HEK293 (cell line): ENCODE data around the gene NUBPL.

Source experiments
- CTCF ChIA-PET: fragments of 350-600 bp; formaldehyde crosslinking; extraction: SDS; loops from one replicate; lab custom pipeline; 2021; ENCODE audit warnings: antibody characterized with exemption; lab: Yijun Ruan, JAX
- POLR2A ChIA-PET: fragments of 300-600 bp; formaldehyde crosslinking; extraction: SDS; loops from one replicate; lab custom pipeline; 2020; ENCODE audit warnings: antibody characterized with exemption, inconsistent platforms; lab: Yijun Ruan, JAX
- H3K27ac ChIP-seq: fragments of 200-500 bp; sonication (Bioruptor generic); 2 replicates; pipeline ENCODE4 v1.5.1; 2014; ENCODE audit warnings: low read depth, low read length, control low read depth, inconsistent platforms; ENCODE audit errors: extremely low read depth
- H3K36me3 ChIP-seq, 2 experiments: fragments of 200-500 bp in 1 of 2; sonication (Bioruptor generic) in 1 of 2; 1 replicate in 1 of 2; 2 replicates in 1 of 2; pipeline ENCODE4 v1.5.1; 2014 to 2017; ENCODE audit warnings: inconsistent platforms in 2 of 2, low read length in 2 of 2; ENCODE audit not compliant: control insufficient read depth in 2 of 2, insufficient read depth in 1 of 2
- H3K4me1 ChIP-seq: fragments of 200-500 bp; sonication (Bioruptor generic); 2 replicates; pipeline ENCODE4 v1.5.1; 2014; ENCODE audit warnings: mild to moderate bottlenecking, low read length, inconsistent platforms; ENCODE audit not compliant: control insufficient read depth, insufficient read depth
- H3K4me3 ChIP-seq: 2 replicates; pipeline ENCODE4 v1.5.1; 2011; ENCODE audit warnings: low read depth, mild to moderate bottlenecking, control low read depth, low read length, moderate library complexity
- H3K9me3 ChIP-seq: fragments of 200-500 bp; sonication (Bioruptor generic); 2 replicates; pipeline ENCODE4 v1.5.1; 2014; ENCODE audit warnings: low read depth, low read length, inconsistent platforms; ENCODE audit not compliant: control insufficient read depth, insufficient read depth
- GLI2 ChIP-seq: fragments of 450-650 bp; formaldehyde crosslinking; IDR thresholded peaks from 2 replicates; pipeline ENCODE4; 2017; ENCODE audit warnings: missing biosample characterization, missing genetic modification characterization, low read depth, borderline replicate concordance
- SALL2 ChIP-seq: fragments of 450-650 bp; formaldehyde crosslinking; IDR thresholded peaks from 2 replicates; pipeline ENCODE4 v1.5.0; 2017; ENCODE audit warnings: missing biosample characterization, mild to moderate bottlenecking, missing genetic modification characterization, borderline replicate concordance
- ZBTB20 ChIP-seq: fragments of 450-650 bp; formaldehyde crosslinking; IDR thresholded peaks from 2 replicates; pipeline ENCODE4 v1.5.1; 2016; ENCODE audit warnings: missing biosample characterization, missing genetic modification characterization
- ZNF140 ChIP-seq: fragments of 450-650 bp; formaldehyde crosslinking; IDR thresholded peaks from 2 replicates; pipeline ENCODE4 v1.5.1; 2016; ENCODE audit warnings: missing biosample characterization, missing genetic modification characterization
- ZNF174 ChIP-seq: fragments of 450-650 bp; formaldehyde crosslinking; IDR thresholded peaks from 2 replicates; pipeline ENCODE4 v1.5.0; 2017; ENCODE audit warnings: missing biosample characterization, mild to moderate bottlenecking, missing genetic modification characterization
- ZNF324 ChIP-seq: fragments of 450-650 bp; formaldehyde crosslinking; IDR thresholded peaks from 2 replicates; pipeline ENCODE4 v1.5.1; 2016; ENCODE audit warnings: missing biosample characterization, missing genetic modification characterization
- ZNF423 ChIP-seq: fragments of 450-650 bp; formaldehyde crosslinking; IDR thresholded peaks from 2 replicates; pipeline ENCODE4 v1.5.1; 2016; ENCODE audit warnings: missing biosample characterization, missing genetic modification characterization
- ZNF433 ChIP-seq: fragments of 450-650 bp; formaldehyde crosslinking; IDR thresholded peaks from 2 replicates; pipeline ENCODE4 v1.5.1; 2016; ENCODE audit warnings: missing biosample characterization, missing genetic modification characterization, low read depth
- ZNF473 ChIP-seq: fragments of 450-650 bp; formaldehyde crosslinking; IDR thresholded peaks from 2 replicates; pipeline ENCODE4 v1.5.1; 2017; ENCODE audit warnings: missing biosample characterization, missing genetic modification characterization
- ZNF560 ChIP-seq: fragments of 450-650 bp; formaldehyde crosslinking; IDR thresholded peaks from 2 replicates; pipeline ENCODE4 v1.5.1; 2017; ENCODE audit warnings: missing biosample characterization, missing genetic modification characterization, borderline replicate concordance
- ZNF621 ChIP-seq: fragments of 450-650 bp; formaldehyde crosslinking; IDR thresholded peaks from 2 replicates; pipeline ENCODE4 v1.5.1; 2017; ENCODE audit warnings: missing biosample characterization, missing genetic modification characterization
- ZNF654 ChIP-seq: fragments of 450-650 bp; formaldehyde crosslinking; IDR thresholded peaks from 2 replicates; pipeline ENCODE4 v1.5.1; 2016; ENCODE audit warnings: low read depth, missing biosample characterization, missing genetic modification characterization
- ZNF747 ChIP-seq: fragments of 450-650 bp; formaldehyde crosslinking; IDR thresholded peaks from 2 replicates; pipeline ENCODE4 v1.5.1; 2016; ENCODE audit warnings: missing biosample characterization, missing genetic modification characterization
- TF ChIP-seq, protein P1 (sequence below): fragments of 450-650 bp; formaldehyde crosslinking; conservative IDR thresholded peaks from 2 replicates; pipeline ENCODE4 v1.5.1; 2016; ENCODE audit warnings: low read depth, missing biosample characterization, missing genetic modification characterization
- TF ChIP-seq, protein P2 (sequence below): fragments of 450-650 bp; formaldehyde crosslinking; IDR thresholded peaks from 2 replicates; pipeline ENCODE4 v1.5.1; 2016; ENCODE audit warnings: missing biosample characterization, missing genetic modification characterization
- TF ChIP-seq, protein P3 (sequence below): fragments of 450-650 bp; formaldehyde crosslinking; IDR thresholded peaks from 2 replicates; pipeline ENCODE4 v1.5.1; 2016; ENCODE audit warnings: missing biosample characterization, missing genetic modification characterization
- TF ChIP-seq, protein P4 (sequence below): fragments of 450-650 bp; formaldehyde crosslinking; IDR thresholded peaks from 2 replicates; pipeline ENCODE4; 2016; ENCODE audit warnings: missing biosample characterization, missing genetic modification characterization
- TF ChIP-seq, protein P5 (sequence below): fragments of 450-650 bp; formaldehyde crosslinking; IDR thresholded peaks from 2 replicates; pipeline ENCODE4 v1.5.1; 2017; ENCODE audit warnings: missing biosample characterization, missing genetic modification characterization
- TF ChIP-seq, protein P6 (sequence below): fragments of 450-650 bp; formaldehyde crosslinking; IDR thresholded peaks from 2 replicates; pipeline ENCODE4 v1.5.1; 2016; ENCODE audit warnings: missing biosample characterization, missing genetic modification characterization, low read depth

NUBPL gene

DNA sequence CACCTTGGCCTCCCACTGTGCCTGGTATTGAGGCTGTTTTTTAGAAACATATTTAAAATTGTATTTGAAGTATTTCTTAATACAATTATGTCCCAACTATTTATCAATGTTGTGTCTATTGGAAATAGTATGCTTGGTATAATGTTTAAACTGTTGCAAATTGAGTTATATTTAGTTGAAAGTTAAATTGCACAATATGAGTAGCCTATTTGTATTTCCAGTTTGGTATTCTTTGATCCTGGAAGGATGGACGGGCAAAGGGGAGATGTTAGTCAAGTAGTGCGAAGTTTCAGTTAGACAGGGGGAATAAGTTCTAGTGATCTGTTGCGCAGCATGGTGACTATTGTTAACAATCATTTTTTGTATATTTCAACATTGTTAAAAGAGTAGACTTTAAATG, 111.5 kb downstream of the NUBPL start:
- ChIA-PET POLR2A (no interaction called here), CTCF (no interaction called here)
- H3K27ac ChIP-seq: no peak overlapping the region
- TF ChIP-seq, protein P1, sequence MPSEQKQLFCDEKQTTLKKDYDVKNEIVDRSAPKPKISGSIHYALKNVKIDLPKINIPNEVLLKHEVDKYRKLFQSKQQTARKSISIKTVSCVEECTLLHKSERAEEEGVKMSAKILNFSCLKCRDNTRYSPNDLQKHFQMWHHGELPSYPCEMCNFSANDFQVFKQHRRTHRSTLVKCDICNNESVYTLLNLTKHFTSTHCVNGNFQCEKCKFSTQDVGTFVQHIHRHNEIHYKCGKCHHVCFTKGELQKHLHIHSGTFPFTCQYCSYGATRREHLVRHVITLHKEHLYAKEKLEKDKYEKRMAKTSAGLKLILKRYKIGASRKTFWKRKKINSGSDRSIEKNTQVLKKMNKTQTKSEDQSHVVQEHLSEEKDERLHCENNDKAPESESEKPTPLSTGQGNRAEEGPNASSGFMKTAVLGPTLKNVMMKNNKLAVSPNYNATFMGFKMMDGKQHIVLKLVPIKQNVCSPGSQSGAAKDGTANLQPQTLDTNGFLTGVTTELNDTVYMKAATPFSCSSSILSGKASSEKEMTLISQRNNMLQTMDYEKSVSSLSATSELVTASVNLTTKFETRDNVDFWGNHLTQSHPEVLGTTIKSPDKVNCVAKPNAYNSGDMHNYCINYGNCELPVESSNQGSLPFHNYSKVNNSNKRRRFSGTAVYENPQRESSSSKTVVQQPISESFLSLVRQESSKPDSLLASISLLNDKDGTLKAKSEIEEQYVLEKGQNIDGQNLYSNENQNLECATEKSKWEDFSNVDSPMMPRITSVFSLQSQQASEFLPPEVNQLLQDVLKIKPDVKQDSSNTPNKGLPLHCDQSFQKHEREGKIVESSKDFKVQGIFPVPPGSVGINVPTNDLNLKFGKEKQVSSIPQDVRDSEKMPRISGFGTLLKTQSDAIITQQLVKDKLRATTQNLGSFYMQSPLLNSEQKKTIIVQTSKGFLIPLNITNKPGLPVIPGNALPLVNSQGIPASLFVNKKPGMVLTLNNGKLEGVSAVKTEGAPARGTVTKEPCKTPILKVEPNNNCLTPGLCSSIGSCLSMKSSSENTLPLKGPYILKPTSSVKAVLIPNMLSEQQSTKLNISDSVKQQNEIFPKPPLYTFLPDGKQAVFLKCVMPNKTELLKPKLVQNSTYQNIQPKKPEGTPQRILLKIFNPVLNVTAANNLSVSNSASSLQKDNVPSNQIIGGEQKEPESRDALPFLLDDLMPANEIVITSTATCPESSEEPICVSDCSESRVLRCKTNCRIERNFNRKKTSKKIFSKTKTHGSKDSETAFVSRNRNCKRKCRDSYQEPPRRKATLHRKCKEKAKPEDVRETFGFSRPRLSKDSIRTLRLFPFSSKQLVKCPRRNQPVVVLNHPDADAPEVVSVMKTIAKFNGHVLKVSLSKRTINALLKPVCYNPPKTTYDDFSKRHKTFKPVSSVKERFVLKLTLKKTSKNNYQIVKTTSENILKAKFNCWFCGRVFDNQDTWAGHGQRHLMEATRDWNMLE: no peak
- TF ChIP-seq, protein P2, sequence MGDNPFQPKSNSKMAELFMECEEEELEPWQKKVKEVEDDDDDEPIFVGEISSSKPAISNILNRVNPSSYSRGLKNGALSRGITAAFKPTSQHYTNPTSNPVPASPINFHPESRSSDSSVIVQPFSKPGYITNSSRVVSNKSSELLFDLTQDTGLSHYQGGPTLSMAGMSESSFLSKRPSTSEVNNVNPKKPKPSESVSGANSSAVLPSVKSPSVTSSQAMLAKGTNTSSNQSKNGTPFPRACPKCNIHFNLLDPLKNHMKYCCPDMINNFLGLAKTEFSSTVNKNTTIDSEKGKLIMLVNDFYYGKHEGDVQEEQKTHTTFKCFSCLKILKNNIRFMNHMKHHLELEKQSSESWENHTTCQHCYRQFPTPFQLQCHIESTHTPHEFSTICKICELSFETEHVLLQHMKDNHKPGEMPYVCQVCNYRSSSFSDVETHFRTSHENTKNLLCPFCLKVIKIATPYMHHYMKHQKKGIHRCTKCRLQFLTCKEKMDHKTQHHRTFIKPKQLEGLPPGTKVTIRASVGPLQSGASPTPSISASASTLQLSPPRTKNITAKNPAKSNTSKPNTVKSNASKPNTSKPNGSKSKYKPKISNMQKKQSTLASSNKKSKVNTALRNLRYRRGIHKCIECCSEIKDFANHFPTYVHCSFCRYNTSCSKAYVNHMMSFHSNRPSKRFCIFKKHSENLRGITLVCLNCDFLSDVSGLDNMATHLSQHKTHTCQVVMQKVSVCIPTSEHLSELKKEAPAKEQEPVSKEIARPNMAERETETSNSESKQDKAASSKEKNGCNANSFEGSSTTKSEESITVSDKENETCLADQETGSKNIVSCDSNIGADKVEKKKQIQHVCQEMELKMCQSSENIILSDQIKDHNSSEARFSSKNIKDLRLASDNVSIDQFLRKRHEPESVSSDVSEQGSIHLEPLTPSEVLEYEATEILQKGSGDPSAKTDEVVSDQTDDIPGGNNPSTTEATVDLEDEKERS (tag by site-specific recombination): no peak
- TF ChIP-seq, protein P3, sequence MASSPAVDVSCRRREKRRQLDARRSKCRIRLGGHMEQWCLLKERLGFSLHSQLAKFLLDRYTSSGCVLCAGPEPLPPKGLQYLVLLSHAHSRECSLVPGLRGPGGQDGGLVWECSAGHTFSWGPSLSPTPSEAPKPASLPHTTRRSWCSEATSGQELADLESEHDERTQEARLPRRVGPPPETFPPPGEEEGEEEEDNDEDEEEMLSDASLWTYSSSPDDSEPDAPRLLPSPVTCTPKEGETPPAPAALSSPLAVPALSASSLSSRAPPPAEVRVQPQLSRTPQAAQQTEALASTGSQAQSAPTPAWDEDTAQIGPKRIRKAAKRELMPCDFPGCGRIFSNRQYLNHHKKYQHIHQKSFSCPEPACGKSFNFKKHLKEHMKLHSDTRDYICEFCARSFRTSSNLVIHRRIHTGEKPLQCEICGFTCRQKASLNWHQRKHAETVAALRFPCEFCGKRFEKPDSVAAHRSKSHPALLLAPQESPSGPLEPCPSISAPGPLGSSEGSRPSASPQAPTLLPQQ: no peak
- no peak for TF ChIP-seq ZNF174
- no peak for TF ChIP-seq ZNF473 (tag by site-specific recombination)
- TF ChIP-seq, protein P4, sequence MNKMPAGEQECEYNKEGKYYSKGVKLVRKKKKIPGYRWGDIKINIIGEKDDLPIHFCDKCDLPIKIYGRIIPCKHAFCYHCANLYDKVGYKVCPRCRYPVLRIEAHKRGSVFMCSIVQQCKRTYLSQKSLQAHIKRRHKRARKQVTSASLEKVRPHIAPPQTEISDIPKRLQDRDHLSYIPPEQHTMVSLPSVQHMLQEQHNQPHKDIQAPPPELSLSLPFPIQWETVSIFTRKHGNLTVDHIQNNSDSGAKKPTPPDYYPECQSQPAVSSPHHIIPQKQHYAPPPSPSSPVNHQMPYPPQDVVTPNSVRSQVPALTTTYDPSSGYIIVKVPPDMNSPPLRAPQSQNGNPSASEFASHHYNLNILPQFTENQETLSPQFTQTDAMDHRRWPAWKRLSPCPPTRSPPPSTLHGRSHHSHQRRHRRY: no peak
- TF ChIP-seq SALL2 (tag by site-specific recombination): no peak
- no peaks in the 10 kb centered on the region for H3K36me3 ChIP-seq
- no peaks in the 10 kb centered on the region for H3K4me1 ChIP-seq
- H3K9me3 ChIP-seq: no peaks in the 10 kb centered on the region
- H3K4me3 ChIP-seq: no peak overlapping the region

DNA sequence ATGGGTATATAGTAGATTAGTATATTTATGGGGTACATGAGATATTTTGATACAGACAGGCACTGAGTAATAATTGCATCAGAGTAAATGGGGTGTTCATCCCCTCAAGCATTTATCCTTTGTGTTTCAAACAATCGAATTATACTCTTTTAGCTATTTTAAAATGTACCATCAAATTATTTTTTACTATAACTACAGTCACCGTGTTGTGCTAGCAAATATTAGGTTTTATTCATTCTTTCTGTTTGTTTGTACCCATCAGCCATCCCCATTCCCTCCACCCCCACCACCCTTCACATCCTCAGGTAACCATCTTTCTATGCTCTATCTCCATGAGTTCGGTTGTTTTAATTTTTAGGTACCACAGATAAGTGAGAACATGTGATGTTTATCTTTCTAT, 115.8 kb downstream of the NUBPL start:
- H3K4me3 ChIP-seq: no peak overlapping the region
- H3K4me1 ChIP-seq: no peaks in the 10 kb centered on the region
- H3K36me3 ChIP-seq: no peaks in the 10 kb centered on the region
- CTCF ChIA-PET: no interaction called here
- no peak overlapping the region for H3K27ac ChIP-seq
- POLR2A ChIA-PET: no interaction called here
- H3K9me3 ChIP-seq: no peaks in the 10 kb centered on the region
- no peak for TF ChIP-seq ZNF747 (tag by site-specific recombination)
- no peak for TF ChIP-seq ZNF433
- TF ChIP-seq ZNF560: no peak
- TF ChIP-seq, protein P5, sequence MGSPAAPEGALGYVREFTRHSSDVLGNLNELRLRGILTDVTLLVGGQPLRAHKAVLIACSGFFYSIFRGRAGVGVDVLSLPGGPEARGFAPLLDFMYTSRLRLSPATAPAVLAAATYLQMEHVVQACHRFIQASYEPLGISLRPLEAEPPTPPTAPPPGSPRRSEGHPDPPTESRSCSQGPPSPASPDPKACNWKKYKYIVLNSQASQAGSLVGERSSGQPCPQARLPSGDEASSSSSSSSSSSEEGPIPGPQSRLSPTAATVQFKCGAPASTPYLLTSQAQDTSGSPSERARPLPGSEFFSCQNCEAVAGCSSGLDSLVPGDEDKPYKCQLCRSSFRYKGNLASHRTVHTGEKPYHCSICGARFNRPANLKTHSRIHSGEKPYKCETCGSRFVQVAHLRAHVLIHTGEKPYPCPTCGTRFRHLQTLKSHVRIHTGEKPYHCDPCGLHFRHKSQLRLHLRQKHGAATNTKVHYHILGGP (tag by site-specific recombination): no peak
- no peak for TF ChIP-seq ZNF621 (tag by site-specific recombination)
- no peak for TF ChIP-seq GLI2
- no peak for TF ChIP-seq ZNF140
- TF ChIP-seq, protein P6, sequence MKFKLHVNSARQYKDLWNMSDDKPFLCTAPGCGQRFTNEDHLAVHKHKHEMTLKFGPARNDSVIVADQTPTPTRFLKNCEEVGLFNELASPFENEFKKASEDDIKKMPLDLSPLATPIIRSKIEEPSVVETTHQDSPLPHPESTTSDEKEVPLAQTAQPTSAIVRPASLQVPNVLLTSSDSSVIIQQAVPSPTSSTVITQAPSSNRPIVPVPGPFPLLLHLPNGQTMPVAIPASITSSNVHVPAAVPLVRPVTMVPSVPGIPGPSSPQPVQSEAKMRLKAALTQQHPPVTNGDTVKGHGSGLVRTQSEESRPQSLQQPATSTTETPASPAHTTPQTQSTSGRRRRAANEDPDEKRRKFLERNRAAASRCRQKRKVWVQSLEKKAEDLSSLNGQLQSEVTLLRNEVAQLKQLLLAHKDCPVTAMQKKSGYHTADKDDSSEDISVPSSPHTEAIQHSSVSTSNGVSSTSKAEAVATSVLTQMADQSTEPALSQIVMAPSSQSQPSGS: no peak
- no peak for TF ChIP-seq ZNF423 (tag by site-specific recombination)
- TF ChIP-seq ZNF654 (tag by site-specific recombination): no peak
- TF ChIP-seq ZNF324: no peak
- TF ChIP-seq ZBTB20 (tag by site-specific recombination): no peak
